ENCODE measurements around the gene ETS1. TPM values are rescaled to one million over a fixed set of nuclear protein-coding genes. Genes with fewer than 3 reads are reported as not detected.

Gene ETS1
- total RNA-seq, 1 donor from 2014 or later: 37.1 TPM

DNA sequence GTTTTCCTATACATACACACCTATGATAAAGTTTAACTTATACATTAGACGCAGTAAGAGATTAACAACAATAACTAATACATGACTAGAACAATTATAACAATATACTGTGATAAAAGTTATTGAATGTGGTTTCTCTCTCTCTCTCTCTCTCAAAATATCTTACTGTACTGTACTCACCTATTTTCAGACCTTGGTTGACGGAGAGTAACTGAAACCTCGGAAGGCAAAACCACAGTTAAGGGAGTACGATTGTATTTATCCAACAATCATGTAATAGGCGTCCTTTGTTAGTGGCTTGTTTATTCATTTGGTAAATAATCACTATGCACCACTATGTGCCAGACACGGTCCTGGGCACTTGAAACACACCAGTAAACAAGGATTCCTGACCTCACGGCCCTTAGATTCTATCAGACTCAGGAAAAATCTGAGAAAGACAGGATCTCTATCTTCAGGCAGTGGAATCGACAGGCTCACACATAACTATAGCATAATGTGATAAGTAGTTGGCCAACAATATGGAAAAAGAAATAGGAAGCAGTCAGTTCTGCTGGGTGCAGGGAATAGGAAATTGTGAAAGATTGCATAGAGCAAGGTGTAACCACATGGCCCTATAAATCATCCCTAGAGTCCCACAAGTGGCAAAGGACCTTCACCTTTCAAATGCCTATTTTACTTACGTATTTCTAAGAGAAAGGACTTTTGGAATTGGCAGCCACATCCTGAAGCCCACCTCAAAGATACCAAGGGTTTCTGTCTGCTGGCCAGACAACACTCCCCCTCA lies 12.0 kb downstream of the ETS1 start:
- H3K27ac ChIP-seq (ENCODE audit: low read depth, low read length): peak overlapping the region; percentile 33
- H3K9ac ChIP-seq (ENCODE audit: low read depth in 1 of 3, low read length in 3 of 3): peak overlapping the region in 1 of 3 donors; percentile 55
- no peaks in the 10 kb centered on the region for H3K36me3 ChIP-seq (ENCODE audit: control insufficient read depth in 3 of 3, insufficient read depth in 3 of 3, low read length in 3 of 3)
- no peak overlapping the region for H3K4me3 ChIP-seq (ENCODE audit: low read length in 3 of 3)
- H3K9me3 ChIP-seq (ENCODE audit: control insufficient read depth in 3 of 3, low read length in 3 of 3): no peaks in the 10 kb centered on the region
- peaks cover 0 to 2% (median 0%) of the 10 kb centered on the region in 3 donors for H3K27me3 ChIP-seq (ENCODE audit: control insufficient read depth in 3 of 3, insufficient read depth in 3 of 3, low read length in 3 of 3)
- H3K4me1 ChIP-seq (ENCODE audit: control insufficient read depth in 3 of 3, insufficient read depth in 3 of 3, low read length in 3 of 3): peaks cover 7 to 21% (median 20%) of the 10 kb centered on the region in 3 donors

GRCh38 chr11:128574576-128575011 lies 12.8 kb downstream of the ETS1 start:
- H3K27me3 ChIP-seq (ENCODE audit: control insufficient read depth in 3 of 3, insufficient read depth in 3 of 3, low read length in 3 of 3): peaks cover 0 to 2% (median 0%) of the 10 kb centered on the region in 3 donors
- no peaks in the 10 kb centered on the region for H3K9me3 ChIP-seq (ENCODE audit: control insufficient read depth in 3 of 3, low read length in 3 of 3)
- H3K36me3 ChIP-seq (ENCODE audit: control insufficient read depth in 3 of 3, insufficient read depth in 3 of 3, low read length in 3 of 3): no peaks in the 10 kb centered on the region
- H3K4me3 ChIP-seq (ENCODE audit: low read length in 3 of 3): no peak overlapping the region
- H3K4me1 ChIP-seq (ENCODE audit: control insufficient read depth in 3 of 3, insufficient read depth in 3 of 3, low read length in 3 of 3): peaks cover 7 to 20% (median 15%) of the 10 kb centered on the region in 3 donors
- no peak overlapping the region for H3K9ac ChIP-seq (ENCODE audit: low read depth in 1 of 3, low read length in 3 of 3)
- H3K27ac ChIP-seq (ENCODE audit: low read depth, low read length): no peak overlapping the region

- H3K9me3 ChIP-seq (ENCODE audit: control insufficient read depth in 3 of 3, low read length in 3 of 3): no peaks in the 10 kb centered on the region
- H3K4me3 ChIP-seq (ENCODE audit: low read length in 3 of 3): no peak overlapping the region
- H3K4me1 ChIP-seq (ENCODE audit: control insufficient read depth in 3 of 3, insufficient read depth in 3 of 3, low read length in 3 of 3): peaks cover 7 to 20% (median 15%) of the 10 kb centered on the region in 3 donors
Observed at GRCh38 chr11:128573638-128574037, 13.7 kb downstream of the ETS1 start.

DNA sequence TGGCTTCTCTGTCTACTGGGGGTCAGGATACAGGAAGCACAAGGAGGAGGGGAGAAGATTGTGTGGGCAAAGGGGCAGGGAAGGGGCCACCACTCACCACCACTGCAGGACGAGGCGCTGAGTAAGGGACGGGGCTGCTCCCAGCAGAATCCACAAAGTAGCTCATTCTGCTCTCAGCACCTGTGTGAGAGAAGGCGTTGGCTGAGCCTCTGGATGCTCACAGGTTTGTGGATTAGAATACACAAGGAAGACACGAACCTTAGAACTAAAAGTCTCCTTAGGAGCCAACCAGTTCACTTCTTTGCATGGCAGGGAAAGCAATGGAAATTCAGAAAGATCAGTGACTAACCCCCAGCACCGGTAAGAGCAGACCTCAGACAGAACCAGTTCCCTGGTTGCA lies 14.4 kb downstream of the ETS1 start:
- Histone ChIP-seq H3K36me3 (ENCODE audit: control insufficient read depth in 3 of 3, insufficient read depth in 3 of 3, low read length in 3 of 3) (no peaks in the 10 kb centered on the region), H3K27ac (ENCODE audit: low read depth, low read length) (no peak overlapping the region), H3K27me3 (ENCODE audit: control insufficient read depth in 3 of 3, insufficient read depth in 3 of 3, low read length in 3 of 3) (peaks cover 0 to 2% (median 0%) of the 10 kb centered on the region in 3 donors), H3K4me3 (ENCODE audit: low read length in 3 of 3) (no peak overlapping the region), H3K9ac (ENCODE audit: low read depth in 1 of 3, low read length in 3 of 3) (no peak overlapping the region), H3K9me3 (ENCODE audit: control insufficient read depth in 3 of 3, low read length in 3 of 3) (no peaks in the 10 kb centered on the region), H3K4me1 (ENCODE audit: control insufficient read depth in 3 of 3, insufficient read depth in 3 of 3, low read length in 3 of 3) (peaks cover 8 to 20% (median 18%) of the 10 kb centered on the region in 3 donors)

More at GRCh38 chr11:128573638-128574037, 13.7 kb downstream of the ETS1 start:
- Histone ChIP-seq H3K27me3 (ENCODE audit: control insufficient read depth in 3 of 3, insufficient read depth in 3 of 3, low read length in 3 of 3) (peaks cover 0 to 2% (median 0%) of the 10 kb centered on the region in 3 donors), H3K27ac (ENCODE audit: low read depth, low read length) (no peak overlapping the region), H3K36me3 (ENCODE audit: control insufficient read depth in 3 of 3, insufficient read depth in 3 of 3, low read length in 3 of 3) (no peaks in the 10 kb centered on the region), H3K9ac (ENCODE audit: low read depth in 1 of 3, low read length in 3 of 3) (no peak overlapping the region)

DNA sequence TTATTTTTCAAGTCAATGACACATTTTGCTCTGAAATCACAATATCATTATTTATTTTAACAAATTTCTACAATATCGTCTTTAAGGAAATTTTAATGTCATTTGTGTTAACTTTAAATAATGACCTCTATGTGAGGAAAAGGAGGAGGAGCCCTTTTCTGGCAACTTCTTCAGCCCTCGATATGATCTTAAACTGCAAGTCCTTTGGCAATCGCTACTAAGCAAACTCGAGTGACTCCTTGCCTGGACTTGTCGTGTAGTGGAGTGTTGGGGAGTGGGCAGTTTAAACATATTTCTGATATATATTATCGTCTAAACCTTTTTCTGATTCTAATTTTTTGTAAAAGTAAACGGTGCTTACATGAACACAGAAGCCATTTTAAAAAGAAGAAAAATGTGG lies 16.7 kb downstream of the ETS1 start:
- H3K4me3 ChIP-seq (ENCODE audit: low read length in 3 of 3): no peak overlapping the region
- H3K9ac ChIP-seq (ENCODE audit: low read depth in 1 of 3, low read length in 3 of 3): no peak overlapping the region
- peaks cover 2 to 6% (median 4%) of the 10 kb centered on the region in 3 donors for H3K4me1 ChIP-seq (ENCODE audit: control insufficient read depth in 3 of 3, insufficient read depth in 3 of 3, low read length in 3 of 3)
- H3K36me3 ChIP-seq (ENCODE audit: control insufficient read depth in 3 of 3, insufficient read depth in 3 of 3, low read length in 3 of 3): no peaks in the 10 kb centered on the region
- H3K27me3 ChIP-seq (ENCODE audit: control insufficient read depth in 3 of 3, insufficient read depth in 3 of 3, low read length in 3 of 3): no peaks in the 10 kb centered on the region
- no peaks in the 10 kb centered on the region for H3K9me3 ChIP-seq (ENCODE audit: control insufficient read depth in 3 of 3, low read length in 3 of 3)
- no peak overlapping the region for H3K27ac ChIP-seq (ENCODE audit: low read depth, low read length)

DNA sequence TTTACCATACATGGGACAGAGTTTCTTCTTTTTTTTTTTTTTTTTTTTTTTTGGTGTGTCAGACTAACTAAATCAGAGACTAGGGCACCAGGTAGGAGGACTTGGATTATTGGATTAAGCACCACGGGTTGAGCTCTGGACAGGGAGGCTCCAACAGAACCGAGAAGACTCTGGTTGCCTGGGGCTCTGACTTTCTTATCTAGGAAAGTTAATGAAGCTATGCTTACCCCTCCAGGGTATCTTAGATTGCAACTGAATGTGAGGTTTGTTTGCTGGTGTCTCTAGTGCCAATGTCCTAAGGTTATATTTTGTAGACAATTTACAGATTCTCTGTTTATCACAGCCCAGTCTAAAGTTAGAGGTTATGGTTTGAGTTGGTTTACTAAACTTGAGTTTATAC lies 18.1 kb downstream of the ETS1 start:
- H3K9ac ChIP-seq (ENCODE audit: low read depth in 1 of 3, low read length in 3 of 3): no peak overlapping the region
- no peaks in the 10 kb centered on the region for H3K9me3 ChIP-seq (ENCODE audit: control insufficient read depth in 3 of 3, low read length in 3 of 3)
- H3K36me3 ChIP-seq (ENCODE audit: control insufficient read depth in 3 of 3, insufficient read depth in 3 of 3, low read length in 3 of 3): no peaks in the 10 kb centered on the region
- peaks cover 0 to 6% (median 3%) of the 10 kb centered on the region in 3 donors for H3K4me1 ChIP-seq (ENCODE audit: control insufficient read depth in 3 of 3, insufficient read depth in 3 of 3, low read length in 3 of 3)
- H3K27ac ChIP-seq (ENCODE audit: low read depth, low read length): no peak overlapping the region
- H3K27me3 ChIP-seq (ENCODE audit: control insufficient read depth in 3 of 3, insufficient read depth in 3 of 3, low read length in 3 of 3): no peaks in the 10 kb centered on the region
- no peak overlapping the region for H3K4me3 ChIP-seq (ENCODE audit: low read length in 3 of 3)

DNA sequence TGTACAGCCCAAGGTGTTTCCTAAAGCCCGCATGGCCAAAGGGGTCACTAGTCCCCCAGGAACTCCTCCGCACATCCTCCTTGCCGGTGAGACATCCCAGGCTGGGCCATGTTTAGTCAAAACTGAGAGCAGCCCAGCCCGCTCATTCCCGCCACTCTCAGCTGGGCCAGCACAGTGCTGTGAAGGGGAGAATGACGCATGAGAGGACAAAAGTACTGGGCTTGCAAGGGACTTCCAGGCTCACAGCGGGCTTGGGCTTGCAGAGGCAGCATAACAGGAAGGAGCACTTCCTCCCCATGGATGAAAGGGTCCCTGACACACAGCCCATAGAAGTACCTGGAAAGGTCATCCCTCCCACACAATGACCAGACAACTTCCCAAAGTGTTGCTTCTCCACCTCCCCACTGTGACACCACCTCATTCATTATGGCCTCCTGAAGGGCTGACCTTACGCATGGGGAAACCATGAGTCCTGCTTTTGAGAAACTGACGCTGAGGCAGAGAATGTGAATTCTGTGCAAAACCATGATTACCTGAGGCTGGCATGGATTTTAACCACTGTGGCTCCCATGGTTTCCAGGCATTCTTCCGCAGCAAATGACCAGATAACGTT lies 19.1 kb downstream of the ETS1 start:
- H3K36me3 ChIP-seq (ENCODE audit: control insufficient read depth in 3 of 3, insufficient read depth in 3 of 3, low read length in 3 of 3): no peaks in the 10 kb centered on the region
- no peaks in the 10 kb centered on the region for H3K9me3 ChIP-seq (ENCODE audit: control insufficient read depth in 3 of 3, low read length in 3 of 3)
- H3K4me1 ChIP-seq (ENCODE audit: control insufficient read depth in 3 of 3, insufficient read depth in 3 of 3, low read length in 3 of 3): peaks cover 0 to 11% (median 10%) of the 10 kb centered on the region in 3 donors
- H3K4me3 ChIP-seq (ENCODE audit: low read length in 3 of 3): no peak overlapping the region
- no peak overlapping the region for H3K9ac ChIP-seq (ENCODE audit: low read depth in 1 of 3, low read length in 3 of 3)
- no peak overlapping the region for H3K27ac ChIP-seq (ENCODE audit: low read depth, low read length)
- no peaks in the 10 kb centered on the region for H3K27me3 ChIP-seq (ENCODE audit: control insufficient read depth in 3 of 3, insufficient read depth in 3 of 3, low read length in 3 of 3)

DNA sequence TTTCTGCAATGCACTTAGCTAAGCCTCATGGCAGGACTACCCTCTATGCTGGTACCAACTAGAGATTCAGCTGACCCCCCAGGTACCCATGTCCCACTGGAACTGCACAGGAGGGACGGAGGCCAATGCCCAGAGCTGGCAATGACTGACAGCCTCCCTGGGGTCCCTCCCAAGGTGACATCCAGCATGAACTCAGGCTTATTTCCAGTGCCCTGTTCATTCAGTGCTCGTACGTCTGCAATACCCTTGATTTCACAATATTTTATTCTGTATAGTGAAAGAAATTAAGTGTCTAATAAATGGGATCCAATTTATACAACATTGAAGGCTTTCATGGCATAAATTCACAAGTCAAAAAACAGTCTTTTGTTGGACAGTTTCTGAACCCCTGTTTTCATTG lies 20.2 kb downstream of the ETS1 start:
- Histone ChIP-seq H3K36me3 (ENCODE audit: control insufficient read depth in 3 of 3, insufficient read depth in 3 of 3, low read length in 3 of 3) (no peaks in the 10 kb centered on the region), H3K4me1 (ENCODE audit: control insufficient read depth in 3 of 3, insufficient read depth in 3 of 3, low read length in 3 of 3) (peaks cover 0 to 12% (median 10%) of the 10 kb centered on the region in 3 donors), H3K4me3 (ENCODE audit: low read length in 3 of 3) (no peak overlapping the region), H3K9ac (ENCODE audit: low read depth in 1 of 3, low read length in 3 of 3) (no peak overlapping the region), H3K27ac (ENCODE audit: low read depth, low read length) (no peak overlapping the region), H3K27me3 (ENCODE audit: control insufficient read depth in 3 of 3, insufficient read depth in 3 of 3, low read length in 3 of 3) (no peaks in the 10 kb centered on the region), H3K9me3 (ENCODE audit: control insufficient read depth in 3 of 3, low read length in 3 of 3) (no peaks in the 10 kb centered on the region)

DNA sequence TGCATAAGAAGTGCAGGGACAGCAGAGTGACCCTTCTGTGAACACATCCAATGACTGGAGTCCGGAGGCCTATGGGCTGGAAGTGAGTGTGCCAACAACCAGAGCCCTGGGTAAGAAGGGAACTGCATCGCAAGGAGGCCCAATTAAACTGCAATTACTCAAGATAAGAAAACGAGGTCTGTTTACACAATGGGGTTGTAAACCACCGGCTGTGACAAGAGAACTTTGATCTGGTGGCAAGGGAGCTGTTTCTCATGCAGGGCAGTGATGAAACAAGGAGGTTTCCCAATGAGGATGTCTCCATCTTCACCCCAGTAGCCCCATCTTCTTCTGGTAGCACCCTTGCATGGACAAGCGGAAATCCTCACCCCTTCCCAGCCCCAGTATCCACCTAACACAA lies 21.5 kb downstream of the ETS1 start:
- Histone ChIP-seq H3K4me1 (ENCODE audit: control insufficient read depth in 3 of 3, insufficient read depth in 3 of 3, low read length in 3 of 3) (peaks cover 0 to 12% (median 10%) of the 10 kb centered on the region in 3 donors), H3K27me3 (ENCODE audit: control insufficient read depth in 3 of 3, insufficient read depth in 3 of 3, low read length in 3 of 3) (no peaks in the 10 kb centered on the region), H3K27ac (ENCODE audit: low read depth, low read length) (no peak overlapping the region), H3K9ac (ENCODE audit: low read depth in 1 of 3, low read length in 3 of 3) (no peak overlapping the region), H3K9me3 (ENCODE audit: control insufficient read depth in 3 of 3, low read length in 3 of 3) (no peaks in the 10 kb centered on the region), H3K36me3 (ENCODE audit: control insufficient read depth in 3 of 3, insufficient read depth in 3 of 3, low read length in 3 of 3) (no peaks in the 10 kb centered on the region), H3K4me3 (ENCODE audit: low read length in 3 of 3) (no peak overlapping the region)

DNA sequence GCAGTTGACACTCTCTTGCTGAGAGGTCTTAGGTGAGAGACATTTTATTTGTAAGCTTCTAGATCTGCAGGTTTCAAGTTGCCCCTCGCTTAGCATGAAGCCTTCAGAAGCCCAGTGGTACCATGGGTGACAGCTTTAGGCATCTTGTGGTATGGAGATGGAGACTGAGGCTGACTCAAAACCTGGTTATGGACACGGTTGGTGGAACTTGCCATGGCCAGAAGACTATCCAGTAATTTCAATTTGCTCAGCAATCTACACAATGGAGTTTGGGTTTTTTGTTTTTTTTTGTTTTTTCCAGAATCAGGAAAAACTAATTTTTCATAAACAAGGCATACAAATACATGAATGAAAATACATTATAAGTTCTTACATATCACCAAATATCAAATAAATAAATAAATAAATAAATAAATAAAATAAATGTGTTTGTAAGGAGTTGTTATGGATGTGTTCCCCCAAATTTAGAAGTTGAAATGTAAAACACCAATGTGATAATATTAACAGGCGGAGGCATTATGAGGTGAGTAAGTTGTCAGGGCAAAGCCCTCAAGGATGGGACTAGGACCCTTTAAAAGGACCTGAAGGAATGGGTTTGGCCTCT lies 22.6 kb downstream of the ETS1 start:
- no peaks in the 10 kb centered on the region for H3K36me3 ChIP-seq (ENCODE audit: control insufficient read depth in 3 of 3, insufficient read depth in 3 of 3, low read length in 3 of 3)
- no peak overlapping the region for H3K4me3 ChIP-seq (ENCODE audit: low read length in 3 of 3)
- no peaks in the 10 kb centered on the region for H3K9me3 ChIP-seq (ENCODE audit: control insufficient read depth in 3 of 3, low read length in 3 of 3)
- H3K9ac ChIP-seq (ENCODE audit: low read depth in 1 of 3, low read length in 3 of 3): no peak overlapping the region
- H3K27ac ChIP-seq (ENCODE audit: low read depth, low read length): no peak overlapping the region
- no peaks in the 10 kb centered on the region for H3K27me3 ChIP-seq (ENCODE audit: control insufficient read depth in 3 of 3, insufficient read depth in 3 of 3, low read length in 3 of 3)
- peaks cover 0 to 12% (median 10%) of the 10 kb centered on the region in 3 donors for H3K4me1 ChIP-seq (ENCODE audit: control insufficient read depth in 3 of 3, insufficient read depth in 3 of 3, low read length in 3 of 3)
